IMR-90 (cell line): ENCODE data around the gene HLA-DOA. TPM values are rescaled to one million over a fixed set of nuclear protein-coding genes. Genes with fewer than 3 reads are reported as not detected.

ENCODE experiments used
- ATAC-seq: fragments of 200-7000 bp; cut with Tn5 transposase; 2 replicates; pipeline ENCODE4 v1.9.1; 2020; ENCODE audit warnings: low read depth, mild to moderate bottlenecking, moderate library complexity
- BruUV-seq: library from RNA; stranded (reverse); fragments of 400-500 nt; replicated peaks from 2 replicates; lab custom pipeline; 2021; lab: Mats Ljungman, UMichigan
- CTCF ChIA-PET: fragments of 300-600 bp; formaldehyde crosslinking; extraction: SDS; loops from one replicate; lab custom pipeline; 2021; ENCODE audit warnings: antibody characterized with exemption; lab: Yijun Ruan, JAX
- POLR2A ChIA-PET: fragments of 300-600 bp; sonication (Branson Sonifier 250); formaldehyde crosslinking; loops from one replicate; lab custom pipeline; 2022; ENCODE audit warnings: antibody characterized with exemption; ENCODE audit not compliant: unreplicated experiment; lab: Charles Lee
- DNase-seq: peaks from one replicate; pipeline ENCODE4 v3.0.0; 2013
- H2AFZ ChIP-seq: replicated peaks from 2 replicates; pipeline ENCODE3; 2013; ENCODE audit warnings: low read length, mild to moderate bottlenecking; ENCODE audit not compliant: poor library complexity
- H2AK5ac ChIP-seq: 2 replicates; pipeline ENCODE4 v1.6.1; 2013; ENCODE audit warnings: low read depth, low read length, inconsistent platforms
- H2AK9ac ChIP-seq: replicated peaks from 2 replicates; pipeline ENCODE3; 2013; ENCODE audit warnings: mild to moderate bottlenecking, low read depth, low read length, moderate library complexity; ENCODE audit not compliant: poor library complexity
- H2BK120ac ChIP-seq: 2 replicates; pipeline ENCODE4 v1.6.1; 2013; ENCODE audit warnings: low read depth, low read length, inconsistent platforms
- H2BK15ac ChIP-seq: 3 replicates; pipeline ENCODE4 v1.6.1; 2013; ENCODE audit warnings: low read depth, low read length, inconsistent platforms
- H2BK20ac ChIP-seq: 2 replicates; pipeline ENCODE4 v1.6.1; 2013; ENCODE audit warnings: low read depth, mild to moderate bottlenecking, inconsistent platforms, low read length, moderate library complexity
- H2BK5ac ChIP-seq: 2 replicates; pipeline ENCODE4 v1.6.1; 2013; ENCODE audit warnings: mild to moderate bottlenecking, low read depth, low read length, inconsistent platforms; ENCODE audit not compliant: poor library complexity, severe bottlenecking
- H3K14ac ChIP-seq: replicated peaks from 2 replicates; pipeline ENCODE4 v1.6.1; 2013; ENCODE audit warnings: low read depth, low read length, inconsistent platforms
- H3K18ac ChIP-seq: 2 replicates; pipeline ENCODE4 v1.6.1; 2013; ENCODE audit warnings: low read depth, low read length, control low read depth
- H3K23ac ChIP-seq: 2 replicates; pipeline ENCODE4 v1.6.1; 2013; ENCODE audit warnings: low read depth, low read length, inconsistent platforms
- H3K27ac ChIP-seq: 2 replicates; pipeline ENCODE4 v1.5.1; 2013; ENCODE audit warnings: mild to moderate bottlenecking, control low read depth, low read length; ENCODE audit not compliant: insufficient read depth
- H3K27me3 ChIP-seq: 2 replicates; pipeline ENCODE4 v1.6.1; 2013; ENCODE audit warnings: low read length; ENCODE audit not compliant: control insufficient read depth, insufficient read depth
- H3K36me3 ChIP-seq: 2 replicates; pipeline ENCODE4 v1.6.1; 2013; ENCODE audit warnings: low read length, mixed read lengths; ENCODE audit not compliant: control insufficient read depth, insufficient read depth
- H3K4ac ChIP-seq: 2 replicates; pipeline ENCODE4 v1.6.1; 2013; ENCODE audit warnings: low read depth, low read length, inconsistent platforms
- H3K4me1 ChIP-seq: 2 replicates; pipeline ENCODE4 v1.6.1; 2013; ENCODE audit warnings: low read length, mixed read lengths; ENCODE audit not compliant: control insufficient read depth, insufficient read depth
- H3K4me2 ChIP-seq: 2 replicates; pipeline ENCODE4 v1.6.1; 2013; ENCODE audit warnings: low read depth, mild to moderate bottlenecking, control low read depth, low read length, moderate library complexity
- H3K4me3 ChIP-seq: 2 replicates; pipeline ENCODE4 v1.5.1; 2013; ENCODE audit warnings: low read depth, mild to moderate bottlenecking, control low read depth, low read length, moderate library complexity; ENCODE audit not compliant: insufficient read depth
- H3K56ac ChIP-seq: 2 replicates; pipeline ENCODE4 v1.6.1; 2013; ENCODE audit warnings: low read length, inconsistent platforms; ENCODE audit not compliant: insufficient read depth; ENCODE audit errors: extremely low read depth
- H3K79me1 ChIP-seq, 2 experiments: 2 replicates each; pipeline ENCODE4 v1.6.1; 2013; ENCODE audit warnings: low read length in 2 of 2, inconsistent platforms in 1 of 2, low read depth in 1 of 2
- H3K9ac ChIP-seq: 2 replicates; pipeline ENCODE4 v1.6.1; 2013; ENCODE audit warnings: low read depth, low read length, control low read depth
- H3K9me1 ChIP-seq: 2 replicates; pipeline ENCODE4 v1.6.1; 2013; ENCODE audit warnings: low read length, inconsistent platforms; ENCODE audit not compliant: insufficient read depth
- H3K9me3 ChIP-seq: 2 replicates; pipeline ENCODE4 v1.6.1; 2013; ENCODE audit warnings: low read length; ENCODE audit not compliant: control insufficient read depth, insufficient read depth
- H4K20me1 ChIP-seq: 2 replicates; pipeline ENCODE4 v1.6.1; 2013; ENCODE audit warnings: low read length, inconsistent platforms; ENCODE audit not compliant: insufficient read depth
- H4K5ac ChIP-seq: 2 replicates; pipeline ENCODE4 v1.6.1; 2013; ENCODE audit warnings: mild to moderate bottlenecking, low read depth, low read length, control low read depth
- H4K8ac ChIP-seq, 2 experiments: 2 replicates each; pipeline ENCODE4 v1.6.1; 2013; ENCODE audit warnings: low read depth in 2 of 2, low read length in 2 of 2, control low read depth in 1 of 2, inconsistent platforms in 1 of 2
- H4K91ac ChIP-seq: 2 replicates; pipeline ENCODE4 v1.6.1; 2013; ENCODE audit warnings: low read depth, low read length, inconsistent platforms; ENCODE audit not compliant: insufficient read depth
- BHLHE40 ChIP-seq: fragments of 150-350 bp; IDR thresholded peaks from 2 replicates; pipeline ENCODE4 v1.6.1; 2016; ENCODE audit warnings: mild to moderate bottlenecking, low read depth, low read length
- CEBPB ChIP-seq: IDR thresholded peaks from 2 replicates; pipeline ENCODE4 v1.6.1; 2012; ENCODE audit warnings: low read depth, low read length, improper control_type of control experiment
- CHD1 ChIP-seq: IDR thresholded peaks from 2 replicates; pipeline ENCODE4 v1.6.1; 2012; ENCODE audit warnings: low read depth, low read length, improper control_type of control experiment
- FOS ChIP-seq: fragments of 150-350 bp; IDR thresholded peaks from 2 replicates; pipeline ENCODE4 v1.6.1; 2016; ENCODE audit warnings: low read depth, low read length
- MAFK ChIP-seq: IDR thresholded peaks from 2 replicates; pipeline ENCODE4 v1.6.1; 2012; ENCODE audit warnings: low read depth, low read length, improper control_type of control experiment
- MAZ ChIP-seq: IDR thresholded peaks from 2 replicates; pipeline ENCODE4 v1.6.1; 2012; ENCODE audit warnings: low read depth, mild to moderate bottlenecking, low read length, improper control_type of control experiment, moderate library complexity, borderline replicate concordance
- MXI1 ChIP-seq: IDR thresholded peaks from 2 replicates; pipeline ENCODE4 v1.6.1; 2012; ENCODE audit warnings: low read depth, mild to moderate bottlenecking, low read length, moderate library complexity, borderline replicate concordance
- NFE2L2 ChIP-seq: fragments of 150-350 bp; IDR thresholded peaks from 2 replicates; pipeline ENCODE4 v1.6.1; 2016; ENCODE audit warnings: low read depth, mild to moderate bottlenecking, low read length
- POLR2A ChIP-seq: IDR thresholded peaks from 2 replicates; pipeline ENCODE4 v1.6.1; 2012; ENCODE audit warnings: mild to moderate bottlenecking, low read depth, low read length
- RAD21 ChIP-seq: IDR thresholded peaks from 2 replicates; pipeline ENCODE4 v1.6.1; 2012; ENCODE audit warnings: low read length, improper control_type of control experiment
- RCOR1 ChIP-seq: IDR thresholded peaks from 2 replicates; pipeline ENCODE4 v1.6.1; 2012; ENCODE audit warnings: mild to moderate bottlenecking, low read length, improper control_type of control experiment; ENCODE audit not compliant: insufficient replicate concordance
- RFX5 ChIP-seq: IDR thresholded peaks from 2 replicates; pipeline ENCODE4 v1.8.0; 2012; ENCODE audit warnings: low read depth, mild to moderate bottlenecking, low read length, moderate library complexity
- SMC3 ChIP-seq: fragments of 150-350 bp; IDR thresholded peaks from 2 replicates; pipeline ENCODE4 v1.6.1; 2016; ENCODE audit warnings: low read depth, mild to moderate bottlenecking, antibody characterized with exemption, low read length, moderate library complexity
- WGBS, 2 experiments: methylation state at CpG; one replicate each; pipeline versions ENCODE4 v1.1.5 to v1.1.7; 2013; ENCODE audit warnings: missing lambda C conversion rate in 2 of 2; ENCODE audit not compliant: insufficient read length in 1 of 2; ENCODE audit errors: extremely low coverage in 2 of 2; 5-methylcytosine and 5-hydroxymethylcytosine counted together
- dilution Hi-C: fragments of 300-500 bp; cut with HindIII; formaldehyde crosslinking; loops from one replicate; pipeline ENCODE4 v1.14.3; 2018; ENCODE audit warnings: low sequenced_read_pairs; ENCODE audit not compliant: unreplicated experiment
- in situ Hi-C: fragments of 300-500 bp; cut with MboI; formaldehyde crosslinking; loops from 3 replicates; pipeline ENCODE4 v1.14.3; 2019; ENCODE audit warnings: low sequenced_read_pairs, inconsistent platforms, mixed read lengths
- intact Hi-C: fragments of 100-400 bp; cut with micrococcal nuclease; formaldehyde crosslinking; loops from 2 replicates; pipeline ENCODE4 v1.10.0; 2022
- polyA plus RNA-seq, 3 experiments: library from polyadenylated mRNA; depleted of rRNA; stranded (reverse); fragments of >200 nt; gene quantifications; 2 replicates each; pipeline ENCODE4 v1.2.3, GENCODE V29; 2012; ENCODE audit warnings: low replicate concordance in 1 of 3
- total RNA-seq: library from RNA; depleted of rRNA; stranded (reverse); fragments of >200 nt; gene quantifications from 2 replicates; pipeline ENCODE4 v1.2.3, GENCODE V29; 2012
- TF ChIP-seq, protein P1 (sequence below): fragments of 150-350 bp; IDR thresholded peaks from 2 replicates; pipeline ENCODE4 v1.6.1; 2017; ENCODE audit warnings: mild to moderate bottlenecking, antibody characterized with exemption, low read length, low read depth
- TF ChIP-seq, protein P2 (sequence below): fragments of 150-350 bp; IDR thresholded peaks from 2 replicates; pipeline ENCODE4 v1.6.1; 2016; ENCODE audit warnings: low read depth, mild to moderate bottlenecking, low read length, moderate library complexity, borderline replicate concordance
- TF ChIP-seq, protein P3 (sequence below): conservative IDR thresholded peaks from 2 replicates; pipeline ENCODE4 v1.5.1; 2012; ENCODE audit warnings: mild to moderate bottlenecking, low read depth, low read length, improper control_type of control experiment

HLA-DOA gene
- total and polyA plus RNA-seq, 2 of the 4 experiments (the other 2 are of a cell fraction): not detected

DNA sequence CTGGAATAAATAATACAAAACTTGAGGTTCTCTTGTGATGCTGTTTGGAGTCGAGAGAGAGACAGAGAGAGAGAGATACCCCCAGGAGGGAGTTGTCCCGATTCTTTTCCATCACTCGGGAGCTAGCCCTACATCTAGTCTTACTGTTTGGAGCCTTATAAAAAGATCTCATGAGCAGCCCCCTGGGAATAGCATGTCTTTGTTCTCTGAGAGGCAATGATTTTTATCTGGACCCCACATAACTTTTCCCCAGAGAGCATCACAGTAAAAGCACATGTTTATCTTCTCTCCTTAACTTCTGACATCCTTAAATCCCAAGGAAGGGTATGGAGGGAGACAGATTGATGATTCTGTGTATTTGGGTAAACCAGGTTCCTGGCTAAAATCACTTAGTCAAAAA is 20.9 kb upstream of the HLA-DOA start:
- H2AK9ac ChIP-seq: no peak overlapping the region
- WGBS, 2 experiments: no CpG with 5 or more reads among the region's 3 CpGs
- H3K4me1 ChIP-seq: no peaks in the 10 kb centered on the region
- H2BK5ac ChIP-seq: no peak overlapping the region
- no peak overlapping the region for H3K18ac ChIP-seq
- no peaks in the 10 kb centered on the region for H3K9me3 ChIP-seq
- H4K91ac ChIP-seq: no peak overlapping the region
- H3K14ac ChIP-seq: no peak overlapping the region
- no peak overlapping the region for H2AK5ac ChIP-seq
- H3K56ac ChIP-seq: no peak overlapping the region
- ChIA-PET POLR2A (no interaction called here), CTCF (no interaction called here)
- ATAC-seq (no peak), DNase-seq (no peak)
- no peak overlapping the region for H4K5ac ChIP-seq
- H2BK15ac ChIP-seq: no peak overlapping the region
- H2AFZ ChIP-seq: no peak overlapping the region
- no peak overlapping the region for H3K27ac ChIP-seq
- H3K4me2 ChIP-seq: no peak overlapping the region
- no peaks in the 10 kb centered on the region for H3K9me1 ChIP-seq
- peaks cover 18% of the 10 kb centered on the region for H3K27me3 ChIP-seq
- BruUV-seq: no TSS peak
- no peaks in the 10 kb centered on the region for H3K36me3 ChIP-seq
- H2BK20ac ChIP-seq: no peak overlapping the region
- H3K4me3 ChIP-seq: no peak overlapping the region
- dilution Hi-C loops (no loop called here), intact Hi-C loops (no loop called here), in situ Hi-C loops (no loop called here)
- H3K4ac ChIP-seq: no peak overlapping the region
- TF ChIP-seq MAZ (no peak), NFE2L2 (no peak), POLR2A (no peak), MAFK (no peak), RCOR1 (no peak), CHD1 (no peak), FOS (no peak), CEBPB (no peak), SMC3 (no peak), BHLHE40 (no peak), MXI1 (no peak), RAD21 (no peak), RFX5 (no peak)
- TF ChIP-seq, protein P1, sequence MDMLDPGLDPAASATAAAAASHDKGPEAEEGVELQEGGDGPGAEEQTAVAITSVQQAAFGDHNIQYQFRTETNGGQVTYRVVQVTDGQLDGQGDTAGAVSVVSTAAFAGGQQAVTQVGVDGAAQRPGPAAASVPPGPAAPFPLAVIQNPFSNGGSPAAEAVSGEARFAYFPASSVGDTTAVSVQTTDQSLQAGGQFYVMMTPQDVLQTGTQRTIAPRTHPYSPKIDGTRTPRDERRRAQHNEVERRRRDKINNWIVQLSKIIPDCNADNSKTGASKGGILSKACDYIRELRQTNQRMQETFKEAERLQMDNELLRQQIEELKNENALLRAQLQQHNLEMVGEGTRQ: no peak
- TF ChIP-seq, protein P2, sequence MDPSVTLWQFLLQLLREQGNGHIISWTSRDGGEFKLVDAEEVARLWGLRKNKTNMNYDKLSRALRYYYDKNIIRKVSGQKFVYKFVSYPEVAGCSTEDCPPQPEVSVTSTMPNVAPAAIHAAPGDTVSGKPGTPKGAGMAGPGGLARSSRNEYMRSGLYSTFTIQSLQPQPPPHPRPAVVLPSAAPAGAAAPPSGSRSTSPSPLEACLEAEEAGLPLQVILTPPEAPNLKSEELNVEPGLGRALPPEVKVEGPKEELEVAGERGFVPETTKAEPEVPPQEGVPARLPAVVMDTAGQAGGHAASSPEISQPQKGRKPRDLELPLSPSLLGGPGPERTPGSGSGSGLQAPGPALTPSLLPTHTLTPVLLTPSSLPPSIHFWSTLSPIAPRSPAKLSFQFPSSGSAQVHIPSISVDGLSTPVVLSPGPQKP: no peak
- TF ChIP-seq, protein P3, sequence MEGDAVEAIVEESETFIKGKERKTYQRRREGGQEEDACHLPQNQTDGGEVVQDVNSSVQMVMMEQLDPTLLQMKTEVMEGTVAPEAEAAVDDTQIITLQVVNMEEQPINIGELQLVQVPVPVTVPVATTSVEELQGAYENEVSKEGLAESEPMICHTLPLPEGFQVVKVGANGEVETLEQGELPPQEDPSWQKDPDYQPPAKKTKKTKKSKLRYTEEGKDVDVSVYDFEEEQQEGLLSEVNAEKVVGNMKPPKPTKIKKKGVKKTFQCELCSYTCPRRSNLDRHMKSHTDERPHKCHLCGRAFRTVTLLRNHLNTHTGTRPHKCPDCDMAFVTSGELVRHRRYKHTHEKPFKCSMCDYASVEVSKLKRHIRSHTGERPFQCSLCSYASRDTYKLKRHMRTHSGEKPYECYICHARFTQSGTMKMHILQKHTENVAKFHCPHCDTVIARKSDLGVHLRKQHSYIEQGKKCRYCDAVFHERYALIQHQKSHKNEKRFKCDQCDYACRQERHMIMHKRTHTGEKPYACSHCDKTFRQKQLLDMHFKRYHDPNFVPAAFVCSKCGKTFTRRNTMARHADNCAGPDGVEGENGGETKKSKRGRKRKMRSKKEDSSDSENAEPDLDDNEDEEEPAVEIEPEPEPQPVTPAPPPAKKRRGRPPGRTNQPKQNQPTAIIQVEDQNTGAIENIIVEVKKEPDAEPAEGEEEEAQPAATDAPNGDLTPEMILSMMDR: no peak
- H3K9ac ChIP-seq: no peak overlapping the region
- no peaks in the 10 kb centered on the region for H4K20me1 ChIP-seq
- H4K8ac ChIP-seq: no peak overlapping the region
- no peak overlapping the region for H2BK120ac ChIP-seq
- H3K79me1 ChIP-seq: no peaks in the 10 kb centered on the region
- H3K23ac ChIP-seq: no peak overlapping the region
